GM12892 (cell line): ENCODE results near the gene RIN3.

ENCODE experiments used
- POLR2A ChIP-seq: IDR thresholded peaks from 2 replicates; pipeline ENCODE4 v1.6.1; 2011; ENCODE audit warnings: low read depth, low read length, control low read depth
- POLR2AphosphoS5 ChIP-seq: IDR thresholded peaks from 2 replicates; pipeline ENCODE4 v1.6.1; 2011; ENCODE audit warnings: low read depth, low read length, control low read depth

GRCh38 chr14:92560106-92560865 lies 46.7 kb downstream of the RIN3 start:
- TF ChIP-seq POLR2AphosphoS5: no peak
- TF ChIP-seq POLR2A: no peak
